ENCODE results near the gene ANKS1B.

Gene ANKS1B

GRCh38 chr12:99974146-99974545, 10.6 kb downstream of the ANKS1B start (continued):
- TF ChIP-seq ZNF518A (tag by site-specific recombination; conservative IDR thresholded peaks at IDR 0.05; ENCODE audit: low read depth) (no peak), ZNF16 (tag by site-specific recombination; IDR thresholded peaks at IDR 0.05; ENCODE audit: low read depth) (no peak), ZNF157 (tag by site-specific recombination; IDR thresholded peaks at IDR 0.05) (no peak), PRDM4 (tag by site-specific recombination; IDR thresholded peaks at IDR 0.05) (no peak), IKZF3 (tag by site-specific recombination; IDR thresholded peaks at IDR 0.05) (no peak), ZNF223 (tag by site-specific recombination; IDR thresholded peaks at IDR 0.05) (no peak), ZSCAN18 (tag by site-specific recombination; IDR thresholded peaks at IDR 0.05) (no peak), KLF10 (tag by site-specific recombination; IDR thresholded peaks at IDR 0.05) (no peak), ZNF138 (tag by site-specific recombination; IDR thresholded peaks at IDR 0.05; ENCODE audit: borderline replicate concordance) (no peak), ZNF670 (tag by site-specific recombination; IDR thresholded peaks at IDR 0.05; ENCODE audit: low read depth) (no peak), ZNF239 (tag by site-specific recombination; IDR thresholded peaks at IDR 0.05) (no peak), ZNF629 (tag by site-specific recombination; IDR thresholded peaks at IDR 0.05) (no peak)
- TF ChIP-seq, protein P1, sequence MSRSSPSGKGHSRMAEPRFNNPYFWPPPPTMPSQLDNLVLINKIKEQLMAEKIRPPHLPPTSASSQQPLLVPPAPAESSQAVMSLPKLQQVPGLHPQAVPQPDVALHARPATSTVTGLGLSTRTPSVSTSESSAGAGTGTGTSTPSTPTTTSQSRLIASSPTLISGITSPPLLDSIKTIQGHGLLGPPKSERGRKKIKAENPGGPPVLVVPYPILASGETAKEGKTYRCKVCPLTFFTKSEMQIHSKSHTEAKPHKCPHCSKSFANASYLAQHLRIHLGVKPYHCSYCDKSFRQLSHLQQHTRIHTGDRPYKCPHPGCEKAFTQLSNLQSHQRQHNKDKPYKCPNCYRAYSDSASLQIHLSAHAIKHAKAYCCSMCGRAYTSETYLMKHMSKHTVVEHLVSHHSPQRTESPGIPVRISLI (tag by site-specific recombination; IDR thresholded peaks at IDR 0.05) = no peak

- no peaks in the 10 kb centered on the region for H3K9me3 ChIP-seq (ENCODE audit: control insufficient read depth, insufficient read depth, low read depth, low read length)
- H3K4me3 ChIP-seq (ENCODE audit: low read depth, low read length) = no peak overlapping the region
- POLR2A ChIA-PET = no interaction called here
- CTCF ChIA-PET = no interaction called here
- H3K27ac ChIP-seq (ENCODE audit: extremely low read depth, low read depth, low read length) = no peak overlapping the region
- TF ChIP-seq TSHZ1 (tag by site-specific recombination; IDR thresholded peaks at IDR 0.05; ENCODE audit: borderline replicate concordance) = no peak
- peak; percentile 93; the same call in 1 of the 2 replicates for TF ChIP-seq ZNF664 (tag by site-specific recombination; IDR thresholded peaks at IDR 0.05)
- TF ChIP-seq ZNF398 (tag by site-specific recombination; IDR thresholded peaks at IDR 0.05) = no peak
- TF ChIP-seq ZNF394 (tag by site-specific recombination; IDR thresholded peaks at IDR 0.05; ENCODE audit: borderline replicate concordance) = no peak
- no peak for TF ChIP-seq ZNF10 (tag by site-specific recombination; IDR thresholded peaks at IDR 0.05)
- peaks cover 2% of the 10 kb centered on the region; the same call in 1 of the 2 replicates for H3K4me1 ChIP-seq (ENCODE audit: control insufficient read depth, insufficient read depth, low read length)
- no peaks in the 10 kb centered on the region for H3K36me3 ChIP-seq (ENCODE audit: control insufficient read depth in 2 of 2, insufficient read depth in 1 of 2, low read length in 2 of 2)
Measured at GRCh38 chr12:99966429-99966828, 18.3 kb downstream of the ANKS1B start.

Measured in HEK293 (cell line).